K562 (cell line): ENCODE data around the gene KLHDC10. TPM values are rescaled to one million over a fixed set of nuclear protein-coding genes. Genes with fewer than 3 reads are reported as not detected.
A peak's percentile ranks its signal among the peaks of the same experiment; 100 is the strongest.

Experiments
- BRD9 ChIP-seq: fragments of 450-650 bp; IDR thresholded peaks from 2 replicates; pipeline ENCODE4 v1.6.1; 2018; ENCODE audit warnings: low read depth; ENCODE audit not compliant: partially characterized antibody
- E2F3 ChIP-seq: fragments of 250-450 bp; sonication (Bioruptor Pico); IDR thresholded peaks from 2 replicates; pipeline ENCODE4 v1.4.0; 2020; ENCODE audit warnings: mild to moderate bottlenecking
- KAT2B ChIP-seq: IDR thresholded peaks from one replicate; pipeline ENCODE4 v1.6.1; 2012; ENCODE audit warnings: low read depth, mild to moderate bottlenecking, control low read depth, inconsistent platforms, low read length, moderate library complexity
- MCM3 ChIP-seq: fragments of 450-650 bp; IDR thresholded peaks from 2 replicates; pipeline ENCODE4 v1.6.1; 2016
- MCM7 ChIP-seq, 2 experiments: fragments of 450-650 bp; IDR thresholded peaks; 2 replicates each; pipeline ENCODE4 v1.6.1; 2016 to 2018
- MTA2 ChIP-seq: fragments of 450-650 bp; IDR thresholded peaks from 2 replicates; pipeline ENCODE4 v1.6.1; 2016; ENCODE audit warnings: low read depth
- POLR2B ChIP-seq: fragments of 450-650 bp; IDR thresholded peaks from 2 replicates; pipeline ENCODE4 v1.6.1; 2018; ENCODE audit warnings: low read depth; ENCODE audit not compliant: partially characterized antibody
- POU5F1 ChIP-seq: fragments of 150-350 bp; IDR thresholded peaks from 2 replicates; pipeline ENCODE4 v1.6.1; 2014; ENCODE audit warnings: borderline replicate concordance, low read length, low read depth, mild to moderate bottlenecking; ENCODE audit not compliant: partially characterized antibody
- PTTG1 ChIP-seq: fragments of 450-650 bp; IDR thresholded peaks from 2 replicates; pipeline ENCODE4 v1.6.1; 2016; ENCODE audit warnings: low read depth, mild to moderate bottlenecking, missing genetic modification characterization, missing compliant biosample characterization
- RBM34 ChIP-seq: fragments of 200-400 bp; formaldehyde crosslinking; IDR thresholded peaks from 2 replicates; pipeline ENCODE4 v1.6.1; 2018; ENCODE audit warnings: low read length, borderline replicate concordance; ENCODE audit not compliant: insufficient read depth
- RHOXF2B ChIP-seq: fragments of 250-450 bp; sonication (Bioruptor Pico); conservative IDR thresholded peaks from 2 replicates; pipeline ENCODE4 v1.5.1; 2021
- SMAD2 ChIP-seq: fragments of 150-350 bp; IDR thresholded peaks from 2 replicates; pipeline ENCODE4 v1.6.1; 2014; ENCODE audit warnings: low read depth, mild to moderate bottlenecking, low read length
- TAF1 ChIP-seq: IDR thresholded peaks from 2 replicates; pipeline ENCODE4 v1.6.1; 2011; ENCODE audit warnings: mild to moderate bottlenecking, low read length, moderate library complexity; ENCODE audit not compliant: insufficient read depth, control insufficient read depth, severe bottlenecking; ENCODE audit errors: extremely low read depth
- TBP ChIP-seq: optimal IDR thresholded peaks from 2 replicates; pipeline ENCODE3; 2011; ENCODE audit warnings: low read depth, low read length, improper control_type of control experiment
- ZC3H11A ChIP-seq: IDR thresholded peaks from 2 replicates; pipeline ENCODE4 v1.6.1; 2012; ENCODE audit warnings: low read depth, low read length, improper control_type of control experiment
- polyA plus RNA-seq, 8 experiments: library from polyadenylated mRNA; depleted of rRNA in 4 of 8; stranded (reverse) in 5 of 8; unstranded in 3 of 8; fragments of >200 nt; fragmentation: Nextera tagmentation in 2 of 8; fragmentation: Illumina TruSeq in 1 of 8; extraction: Ambion mirVana in 2 of 8; extraction: Trizol in 1 of 8; gene quantifications; 2 replicates each; pipeline versions ENCODE4 v1.2.1 to v1.2.3, GENCODE V29; 2011 to 2014; ENCODE audit warnings: inconsistent platforms in 1 of 8, missing spikeins in 1 of 8
- total RNA-seq, 7 experiments: library from RNA; depleted of rRNA in 6 of 7; stranded (reverse); fragments of >200 nt in 6 of 7; fragmentation: Illumina TruSeq in 2 of 7; extraction: Trizol in 2 of 7; gene quantifications; 2 replicates each; pipeline versions ENCODE4 v1.2.1 to v1.2.3, GENCODE V29; 2011 to 2021; ENCODE audit warnings: low replicate concordance in 1 of 7
- TF ChIP-seq, protein P1 (sequence below): fragments of 250-450 bp; sonication (Bioruptor Pico); IDR thresholded peaks from 2 replicates; pipeline ENCODE4 v1.6.1; 2021; ENCODE audit warnings: mild to moderate bottlenecking
- TF ChIP-seq, protein P2 (sequence below): fragments of 250-450 bp; sonication (Bioruptor Pico); IDR thresholded peaks from 2 replicates; pipeline ENCODE4 v1.5.0; 2022; ENCODE audit warnings: mild to moderate bottlenecking
- TF ChIP-seq, protein P3 (sequence below): sonication (generic); formaldehyde crosslinking; IDR thresholded peaks from 2 replicates; pipeline ENCODE4 v1.8.0; 2022; ENCODE audit warnings: mild to moderate bottlenecking, missing genetic modification reagents
- TF ChIP-seq, protein P4 (sequence below): fragments of 250-450 bp; sonication (Bioruptor Pico); IDR thresholded peaks from 2 replicates; pipeline ENCODE4 v1.4.0; 2020; ENCODE audit warnings: borderline replicate concordance
- TF ChIP-seq, protein P5 (sequence below): fragments of 450-650 bp; conservative IDR thresholded peaks from 2 replicates; pipeline ENCODE4 v1.6.1; 2016; ENCODE audit warnings: missing genetic modification characterization, low read depth, mild to moderate bottlenecking, missing compliant biosample characterization, moderate library complexity

Gene KLHDC10
- total and polyA plus RNA-seq, 9 of the 15 experiments (the other 6 are each of a cell fraction or from before 2014, with no cell fraction given), result 9.8 to 80.5 (median 31.4) TPM

DNA sequence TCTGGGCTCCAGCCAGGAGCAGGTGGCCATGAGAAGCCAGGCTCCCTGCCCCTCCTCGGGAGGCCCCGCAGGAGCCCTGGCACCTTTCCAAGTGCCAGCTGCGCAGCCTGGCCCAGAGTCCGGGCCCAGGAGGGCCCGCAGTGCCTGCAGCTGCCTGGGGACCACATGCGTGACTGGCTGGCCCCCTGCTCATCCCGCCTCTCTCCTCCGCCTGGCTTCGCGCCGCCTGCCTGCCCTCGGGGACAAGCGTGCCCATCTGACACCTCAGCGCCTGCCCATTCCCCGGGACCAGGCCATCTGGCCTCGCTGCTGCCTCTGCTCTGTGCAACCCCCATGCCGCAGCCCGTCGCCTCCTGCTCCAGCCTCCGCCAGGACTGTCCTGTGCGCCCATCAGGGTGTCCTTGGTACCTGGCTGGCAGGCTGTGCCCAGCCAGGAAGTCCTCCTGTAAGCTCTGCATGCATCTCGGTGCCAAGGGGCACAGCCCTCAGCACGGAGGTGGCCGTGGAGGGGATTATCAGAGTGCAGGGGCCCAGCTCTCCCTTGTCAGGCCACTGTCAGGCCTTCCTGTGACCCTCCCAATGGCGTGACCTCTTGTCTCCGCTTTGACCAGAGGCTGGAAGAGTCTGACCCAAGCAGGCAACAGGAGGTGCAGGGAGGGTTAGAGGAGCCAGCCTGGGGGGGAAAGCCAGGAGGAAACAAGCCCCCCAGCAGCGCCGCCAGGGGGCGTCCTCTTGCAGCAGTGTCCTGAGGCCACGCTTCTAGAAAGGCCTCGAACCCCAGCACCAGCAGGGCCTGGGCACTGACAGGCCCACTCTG lies 84.4 kb downstream of the KLHDC10 start (continued):
- TF ChIP-seq, protein P1, sequence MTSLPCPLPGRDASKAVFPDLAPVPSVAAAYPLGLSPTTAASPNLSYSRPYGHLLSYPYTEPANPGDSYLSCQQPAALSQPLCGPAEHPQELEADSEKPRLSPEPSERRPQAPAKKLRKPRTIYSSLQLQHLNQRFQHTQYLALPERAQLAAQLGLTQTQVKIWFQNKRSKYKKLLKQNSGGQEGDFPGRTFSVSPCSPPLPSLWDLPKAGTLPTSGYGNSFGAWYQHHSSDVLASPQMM (CRISPR knock-in tag), result no peak
- TF ChIP-seq, protein P2, sequence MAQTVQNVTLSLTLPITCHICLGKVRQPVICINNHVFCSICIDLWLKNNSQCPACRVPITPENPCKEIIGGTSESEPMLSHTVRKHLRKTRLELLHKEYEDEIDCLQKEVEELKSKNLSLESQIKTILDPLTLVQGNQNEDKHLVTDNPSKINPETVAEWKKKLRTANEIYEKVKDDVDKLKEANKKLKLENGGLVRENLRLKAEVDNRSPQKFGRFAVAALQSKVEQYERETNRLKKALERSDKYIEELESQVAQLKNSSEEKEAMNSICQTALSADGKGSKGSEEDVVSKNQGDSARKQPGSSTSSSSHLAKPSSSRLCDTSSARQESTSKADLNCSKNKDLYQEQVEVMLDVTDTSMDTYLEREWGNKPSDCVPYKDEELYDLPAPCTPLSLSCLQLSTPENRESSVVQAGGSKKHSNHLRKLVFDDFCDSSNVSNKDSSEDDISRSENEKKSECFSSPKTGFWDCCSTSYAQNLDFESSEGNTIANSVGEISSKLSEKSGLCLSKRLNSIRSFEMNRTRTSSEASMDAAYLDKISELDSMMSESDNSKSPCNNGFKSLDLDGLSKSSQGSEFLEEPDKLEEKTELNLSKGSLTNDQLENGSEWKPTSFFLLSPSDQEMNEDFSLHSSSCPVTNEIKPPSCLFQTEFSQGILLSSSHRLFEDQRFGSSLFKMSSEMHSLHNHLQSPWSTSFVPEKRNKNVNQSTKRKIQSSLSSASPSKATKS (CRISPR knock-in tag), result no peak
- TF ChIP-seq MCM7 (IDR thresholded peaks at IDR 0.05), result no peak
- TF ChIP-seq, protein P3, sequence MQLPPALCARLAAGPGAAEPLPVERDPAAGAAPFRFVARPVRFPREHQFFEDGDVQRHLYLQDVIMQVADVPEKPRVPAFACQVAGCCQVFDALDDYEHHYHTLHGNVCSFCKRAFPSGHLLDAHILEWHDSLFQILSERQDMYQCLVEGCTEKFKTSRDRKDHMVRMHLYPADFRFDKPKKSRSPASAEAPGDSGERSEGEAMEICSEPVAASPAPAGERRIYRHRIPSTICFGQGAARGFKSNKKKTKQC (CRISPR knock-in tag), result peak; percentile 84; the same call in 1 of the 2 replicates
- TF ChIP-seq, protein P4, sequence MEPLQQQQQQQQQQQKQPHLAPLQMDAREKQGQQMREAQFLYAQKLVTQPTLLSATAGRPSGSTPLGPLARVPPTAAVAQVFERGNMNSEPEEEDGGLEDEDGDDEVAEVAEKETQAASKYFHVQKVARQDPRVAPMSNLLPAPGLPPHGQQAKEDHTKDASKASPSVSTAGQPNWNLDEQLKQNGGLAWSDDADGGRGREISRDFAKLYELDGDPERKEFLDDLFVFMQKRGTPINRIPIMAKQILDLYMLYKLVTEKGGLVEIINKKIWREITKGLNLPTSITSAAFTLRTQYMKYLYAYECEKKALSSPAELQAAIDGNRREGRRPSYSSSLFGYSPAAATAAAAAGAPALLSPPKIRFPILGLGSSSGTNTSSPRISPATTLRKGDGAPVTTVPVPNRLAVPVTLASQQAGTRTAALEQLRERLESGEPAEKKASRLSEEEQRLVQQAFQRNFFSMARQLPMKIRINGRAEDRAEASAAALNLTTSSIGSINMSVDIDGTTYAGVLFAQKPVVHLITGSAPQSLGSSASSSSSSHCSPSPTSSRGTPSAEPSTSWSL (CRISPR knock-in tag), result no peak
- TF ChIP-seq MTA2, result no peak
- no peak for TF ChIP-seq RBM34
- no peak for TF ChIP-seq ZC3H11A
- no peak for TF ChIP-seq KAT2B
- TF ChIP-seq BRD9, result no peak
- no peak for TF ChIP-seq MCM3
- TF ChIP-seq TBP, result no peak
- no peak for TF ChIP-seq POLR2B
- TF ChIP-seq E2F3 (CRISPR knock-in tag), result no peak
- TF ChIP-seq, protein P5, sequence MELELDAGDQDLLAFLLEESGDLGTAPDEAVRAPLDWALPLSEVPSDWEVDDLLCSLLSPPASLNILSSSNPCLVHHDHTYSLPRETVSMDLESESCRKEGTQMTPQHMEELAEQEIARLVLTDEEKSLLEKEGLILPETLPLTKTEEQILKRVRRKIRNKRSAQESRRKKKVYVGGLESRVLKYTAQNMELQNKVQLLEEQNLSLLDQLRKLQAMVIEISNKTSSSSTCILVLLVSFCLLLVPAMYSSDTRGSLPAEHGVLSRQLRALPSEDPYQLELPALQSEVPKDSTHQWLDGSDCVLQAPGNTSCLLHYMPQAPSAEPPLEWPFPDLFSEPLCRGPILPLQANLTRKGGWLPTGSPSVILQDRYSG (tag), result no peak
- no peak for TF ChIP-seq SMAD2
- no peak for TF ChIP-seq RHOXF2B (CRISPR knock-in tag)
- TF ChIP-seq TAF1, result no peak
- no peak for TF ChIP-seq PTTG1
- no peak for TF ChIP-seq POU5F1
